ENCODE data around the gene TXNDC15.
"Not testable (repeated sequence)": the region's sequence is repeated elsewhere in the genome, so short reads cannot be mapped to it uniquely, and the experiment has no call there.

Gene TXNDC15

DNA sequence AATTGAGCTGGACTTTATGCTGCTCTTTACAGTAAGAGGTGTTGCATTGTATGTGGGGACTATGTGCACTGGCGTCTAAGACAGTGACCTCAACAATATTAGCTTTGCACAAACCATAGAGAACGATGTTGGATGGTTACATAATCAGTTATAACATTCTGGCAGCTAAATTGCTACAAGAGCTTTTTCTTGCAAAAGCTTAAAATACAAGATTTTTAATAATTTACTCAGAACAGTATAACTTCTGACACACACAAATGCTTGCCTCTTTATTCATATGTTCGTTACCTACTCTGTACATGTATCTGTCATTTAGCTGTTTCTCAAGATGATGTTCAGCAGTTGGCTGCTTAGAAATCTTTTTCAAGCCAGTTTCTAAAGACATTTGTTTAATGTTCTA, 16.8 kb upstream of the TXNDC15 start:
- no peak overlapping the region for H3K27ac ChIP-seq
- TF ChIP-seq, protein P1, sequence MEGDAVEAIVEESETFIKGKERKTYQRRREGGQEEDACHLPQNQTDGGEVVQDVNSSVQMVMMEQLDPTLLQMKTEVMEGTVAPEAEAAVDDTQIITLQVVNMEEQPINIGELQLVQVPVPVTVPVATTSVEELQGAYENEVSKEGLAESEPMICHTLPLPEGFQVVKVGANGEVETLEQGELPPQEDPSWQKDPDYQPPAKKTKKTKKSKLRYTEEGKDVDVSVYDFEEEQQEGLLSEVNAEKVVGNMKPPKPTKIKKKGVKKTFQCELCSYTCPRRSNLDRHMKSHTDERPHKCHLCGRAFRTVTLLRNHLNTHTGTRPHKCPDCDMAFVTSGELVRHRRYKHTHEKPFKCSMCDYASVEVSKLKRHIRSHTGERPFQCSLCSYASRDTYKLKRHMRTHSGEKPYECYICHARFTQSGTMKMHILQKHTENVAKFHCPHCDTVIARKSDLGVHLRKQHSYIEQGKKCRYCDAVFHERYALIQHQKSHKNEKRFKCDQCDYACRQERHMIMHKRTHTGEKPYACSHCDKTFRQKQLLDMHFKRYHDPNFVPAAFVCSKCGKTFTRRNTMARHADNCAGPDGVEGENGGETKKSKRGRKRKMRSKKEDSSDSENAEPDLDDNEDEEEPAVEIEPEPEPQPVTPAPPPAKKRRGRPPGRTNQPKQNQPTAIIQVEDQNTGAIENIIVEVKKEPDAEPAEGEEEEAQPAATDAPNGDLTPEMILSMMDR (conservative IDR thresholded peaks at IDR 0.05) = no peak
- TF ChIP-seq ZFX (IDR thresholded peaks at IDR 0.05) = no peak

DNA sequence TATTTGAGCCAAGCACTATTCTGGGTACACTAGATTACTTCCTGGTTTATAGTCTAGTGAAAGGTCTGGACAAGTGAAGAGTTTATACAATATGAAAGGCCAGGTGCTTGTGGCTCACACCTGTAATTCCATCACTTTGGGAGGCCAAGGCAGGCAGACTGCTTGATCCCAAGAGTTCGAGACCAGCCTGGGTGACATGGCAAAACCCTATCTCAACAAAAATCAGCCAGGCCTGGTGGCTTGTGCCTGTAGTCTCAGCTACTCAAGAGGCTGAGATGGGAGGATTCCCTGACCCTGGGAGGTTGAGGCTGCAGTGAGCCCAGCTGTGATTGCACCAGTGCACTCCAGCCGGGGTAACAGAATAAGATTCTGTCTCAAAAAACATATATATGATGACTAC, 9.5 kb upstream of the TXNDC15 start:
- no peak for TF ChIP-seq ZFX (IDR thresholded peaks at IDR 0.05)
- TF ChIP-seq, protein P1 (conservative IDR thresholded peaks at IDR 0.05) = no peak
- H3K27ac ChIP-seq = no peak overlapping the region

DNA sequence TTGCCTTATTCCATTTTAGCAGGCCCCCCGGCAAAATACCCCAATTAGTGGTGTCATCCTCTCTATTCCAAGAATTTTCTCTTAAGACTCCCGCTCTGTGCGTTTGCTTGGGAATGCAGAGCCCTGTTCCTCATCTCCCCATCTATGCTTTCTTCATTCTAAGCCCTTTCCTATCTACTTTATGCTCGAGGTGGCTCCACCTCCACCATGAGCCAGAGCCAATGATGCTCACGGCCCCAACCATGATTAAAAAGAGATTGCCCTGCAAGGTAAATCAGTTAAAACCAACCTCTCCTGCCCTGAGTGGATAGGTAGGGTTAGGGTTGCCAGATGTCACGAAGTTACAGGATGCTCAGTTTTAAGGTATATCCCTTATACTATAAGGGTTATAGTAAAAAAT, 677 bp upstream of the TXNDC15 start:
- H3K27ac ChIP-seq = peak overlapping the region; percentile 97
- TF ChIP-seq, protein P1 (conservative IDR thresholded peaks at IDR 0.05) = no peak
- TF ChIP-seq ZFX (IDR thresholded peaks at IDR 0.05) = no peak

DNA sequence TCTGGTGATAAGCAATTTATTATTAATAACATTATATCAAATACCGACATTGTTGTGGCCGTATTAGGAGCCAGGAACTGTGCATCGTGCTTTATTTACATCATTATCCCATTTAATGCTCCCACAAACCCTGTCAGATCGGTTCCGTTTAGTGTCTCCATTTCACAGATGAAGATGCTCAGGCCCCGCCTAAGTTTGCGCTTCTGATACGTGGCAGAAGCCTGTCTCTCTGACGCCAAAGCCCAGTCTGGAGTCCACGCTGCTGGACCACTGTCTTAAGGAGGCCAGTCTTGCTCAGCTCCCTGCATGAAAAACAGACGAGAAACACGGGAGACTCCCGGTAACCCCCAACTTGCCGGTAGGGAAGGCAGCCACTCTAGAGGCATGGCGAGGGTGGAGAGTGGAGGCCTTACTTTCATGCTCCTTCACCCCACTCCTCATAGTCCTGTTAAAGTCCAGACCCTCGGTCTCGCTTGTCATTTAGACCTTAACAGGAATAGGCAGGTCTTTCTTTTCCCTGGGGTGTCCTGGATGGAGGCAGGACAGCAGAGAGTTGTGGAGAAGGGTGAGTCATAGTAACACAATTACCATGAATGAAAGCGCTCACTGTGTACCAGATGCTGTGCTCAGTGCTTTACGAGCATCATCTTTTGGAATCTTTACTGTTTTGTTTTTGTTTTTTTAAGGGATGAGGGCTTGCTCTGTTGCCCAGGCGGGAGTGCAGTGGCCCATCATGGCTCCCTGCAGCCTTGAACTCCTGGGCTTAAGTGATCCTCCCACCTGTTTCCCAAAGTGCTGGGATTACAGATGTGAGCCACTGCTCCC, 872 bp downstream of the TXNDC15 start:
- H3K27ac ChIP-seq = peak overlapping the region; percentile 97
- TF ChIP-seq ZFX (IDR thresholded peaks at IDR 0.05) = no peak
- TF ChIP-seq, protein P1 (conservative IDR thresholded peaks at IDR 0.05) = no peak

DNA sequence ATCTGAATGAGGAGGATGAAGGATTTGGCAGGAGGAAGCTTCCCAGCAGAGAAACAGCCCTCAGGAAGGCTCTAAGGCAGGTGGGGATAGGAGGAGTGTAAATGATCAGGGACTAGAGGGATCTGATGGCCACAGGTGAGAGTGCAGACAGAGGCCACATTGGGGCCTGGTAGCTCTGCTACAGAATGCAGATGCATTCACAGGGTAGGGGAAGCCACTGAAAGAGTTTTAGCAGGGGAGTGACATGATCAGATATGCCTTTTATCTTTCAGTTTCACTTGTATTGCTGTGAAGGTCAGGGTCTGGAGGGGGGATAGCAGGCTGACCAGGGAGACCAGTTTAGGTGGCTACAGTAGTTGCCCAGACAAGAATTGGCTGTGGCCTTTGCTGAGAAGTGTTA, 3.0 kb downstream of the TXNDC15 start:
- no peak for TF ChIP-seq ZFX (IDR thresholded peaks at IDR 0.05)
- TF ChIP-seq, protein P1 (conservative IDR thresholded peaks at IDR 0.05) = no peak
- no peak overlapping the region for H3K27ac ChIP-seq

DNA sequence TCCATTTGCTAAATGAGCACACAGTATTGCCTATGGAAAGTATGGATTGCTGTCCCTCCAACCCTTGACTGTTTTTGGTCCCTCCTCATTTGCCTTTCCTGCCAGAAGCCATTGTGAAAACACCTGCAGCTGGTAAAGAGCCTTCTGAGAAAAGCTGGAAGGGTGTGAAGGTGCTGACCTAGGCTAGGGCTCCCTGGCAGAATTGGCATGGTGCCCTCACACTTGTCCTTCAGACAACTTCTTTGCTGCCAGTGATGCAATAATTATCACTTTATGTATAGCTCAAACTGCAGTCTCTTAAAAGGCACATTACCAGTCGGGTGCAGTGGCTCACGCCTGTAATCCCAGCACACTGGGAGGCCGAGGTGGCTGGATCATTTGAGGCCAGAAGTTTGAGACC, 4.2 kb downstream of the TXNDC15 start:
- no peak overlapping the region for H3K27ac ChIP-seq
- TF ChIP-seq, protein P1 (conservative IDR thresholded peaks at IDR 0.05) = no peak
- TF ChIP-seq ZFX (IDR thresholded peaks at IDR 0.05) = no peak

DNA sequence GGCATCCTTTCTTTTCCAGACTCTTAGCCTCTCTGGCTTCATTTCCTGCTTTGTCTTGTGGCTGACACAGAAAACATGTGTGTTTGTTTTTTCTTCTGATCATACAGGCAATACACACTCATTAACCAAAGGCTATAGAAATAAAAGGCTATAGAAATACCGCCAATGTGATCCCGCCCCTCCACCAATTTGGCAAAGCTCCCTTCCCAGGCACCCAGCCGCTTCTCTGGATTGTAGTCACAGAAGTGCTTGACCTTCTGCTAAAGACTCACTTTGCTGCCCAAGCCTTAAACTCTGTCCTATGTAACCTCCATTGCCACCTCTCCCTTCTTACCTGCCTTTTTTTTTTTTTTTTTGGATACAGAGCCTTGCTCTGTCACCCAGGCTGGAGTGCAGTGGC, 5.3 kb downstream of the TXNDC15 start:
- no peak overlapping the region for H3K27ac ChIP-seq
- TF ChIP-seq, protein P1 (conservative IDR thresholded peaks at IDR 0.05) = no peak
- no peak for TF ChIP-seq ZFX (IDR thresholded peaks at IDR 0.05)

DNA sequence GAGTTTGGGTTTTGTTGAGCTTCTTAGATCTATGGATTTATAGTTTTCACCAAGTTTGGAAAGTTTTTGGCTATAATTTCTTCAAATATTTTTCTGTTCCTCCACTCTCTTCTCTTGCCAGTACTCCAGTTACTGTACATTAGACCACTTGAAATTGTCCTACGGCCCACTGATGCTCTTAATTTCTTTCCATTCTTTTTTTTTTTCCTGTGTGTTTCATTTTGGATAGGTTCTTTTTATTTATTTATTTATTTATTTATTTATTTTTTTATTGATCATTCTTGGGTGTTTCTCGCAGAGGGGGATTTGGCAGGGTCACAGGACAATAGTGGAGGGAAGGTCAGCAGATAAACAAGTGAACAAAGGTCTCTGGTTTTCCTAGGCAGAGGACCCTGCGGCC, 6.8 kb downstream of the TXNDC15 start:
- H3K27ac ChIP-seq = not testable (repeated sequence)

DNA sequence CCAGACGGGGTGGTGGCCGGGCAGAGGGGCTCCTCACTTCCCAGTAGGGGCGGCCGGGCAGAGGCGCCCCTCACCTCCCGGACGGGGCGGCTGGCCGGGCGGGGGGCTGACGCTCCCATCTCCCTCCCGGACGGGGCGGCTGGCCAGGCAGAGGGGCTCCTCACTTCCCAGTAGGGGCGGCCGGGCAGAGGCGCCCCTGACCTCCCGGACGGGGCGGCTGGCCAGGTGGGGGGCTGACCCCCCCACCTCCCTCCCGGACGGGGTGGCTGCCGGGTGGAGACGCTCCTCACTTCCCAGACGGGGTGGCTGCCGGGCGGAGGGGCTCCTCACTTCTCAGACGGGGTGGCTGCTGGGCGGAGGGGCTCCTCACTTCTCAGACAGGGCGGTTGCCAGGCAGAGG, 7.5 kb downstream of the TXNDC15 start:
- not testable (repeated sequence) for H3K27ac ChIP-seq
